ENCODE data around the gene TBC1D1. TPM values are rescaled to one million over a fixed set of nuclear protein-coding genes. Genes with fewer than 3 reads are reported as not detected.
"Not testable (repeated sequence)": the region's sequence is repeated elsewhere in the genome, so short reads cannot be mapped to it uniquely, and the experiment has no call there.

TBC1D1 gene
- total and polyA plus RNA-seq, 10 donors: 49.3 to 142 (median 95.5) TPM

DNA sequence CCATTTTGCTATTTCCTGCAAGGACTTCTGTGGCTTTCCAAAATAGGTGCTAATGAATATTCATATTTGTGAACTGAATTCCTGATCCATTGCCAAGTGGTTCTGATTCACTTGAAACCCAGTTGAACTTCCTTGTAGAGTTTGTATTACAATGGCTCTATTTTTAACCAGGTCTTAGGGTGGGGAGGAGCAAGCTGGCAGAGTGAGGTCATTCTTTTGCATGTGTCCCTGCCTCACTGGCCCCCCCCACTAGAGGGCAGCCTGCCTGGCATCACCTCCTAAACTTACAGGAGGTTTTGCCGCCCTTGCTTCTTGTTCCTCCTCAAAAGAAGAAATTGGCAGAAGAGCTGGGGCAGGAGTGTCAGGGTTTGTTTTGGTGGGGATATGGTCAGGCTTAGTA is 79.8 kb downstream of the TBC1D1 start:
- Histone ChIP-seq H3K4me3 (no peak overlapping the region), H3K9me3 (no peaks in the 10 kb centered on the region), H3K36me3 (no peaks in the 10 kb centered on the region), H3K4me1 (peaks cover 0 to 33% (median 15%) of the 10 kb centered on the region in 6 donors), H3K27ac (peak overlapping the region in 2 of 8 donors; percentile 12 to 13), H3K27me3 (replicated peaks in 1 of 7) (no peaks in the 10 kb centered on the region)
- TF ChIP-seq POLR2AphosphoS5 (IDR thresholded peaks at IDR 0.05) (peak in 1 of 3 donors; percentile 25), POLR2A (IDR thresholded peaks at IDR 0.05) (no peak)
- TF ChIP-seq, protein P1, sequence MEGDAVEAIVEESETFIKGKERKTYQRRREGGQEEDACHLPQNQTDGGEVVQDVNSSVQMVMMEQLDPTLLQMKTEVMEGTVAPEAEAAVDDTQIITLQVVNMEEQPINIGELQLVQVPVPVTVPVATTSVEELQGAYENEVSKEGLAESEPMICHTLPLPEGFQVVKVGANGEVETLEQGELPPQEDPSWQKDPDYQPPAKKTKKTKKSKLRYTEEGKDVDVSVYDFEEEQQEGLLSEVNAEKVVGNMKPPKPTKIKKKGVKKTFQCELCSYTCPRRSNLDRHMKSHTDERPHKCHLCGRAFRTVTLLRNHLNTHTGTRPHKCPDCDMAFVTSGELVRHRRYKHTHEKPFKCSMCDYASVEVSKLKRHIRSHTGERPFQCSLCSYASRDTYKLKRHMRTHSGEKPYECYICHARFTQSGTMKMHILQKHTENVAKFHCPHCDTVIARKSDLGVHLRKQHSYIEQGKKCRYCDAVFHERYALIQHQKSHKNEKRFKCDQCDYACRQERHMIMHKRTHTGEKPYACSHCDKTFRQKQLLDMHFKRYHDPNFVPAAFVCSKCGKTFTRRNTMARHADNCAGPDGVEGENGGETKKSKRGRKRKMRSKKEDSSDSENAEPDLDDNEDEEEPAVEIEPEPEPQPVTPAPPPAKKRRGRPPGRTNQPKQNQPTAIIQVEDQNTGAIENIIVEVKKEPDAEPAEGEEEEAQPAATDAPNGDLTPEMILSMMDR (IDR thresholded peaks at IDR 0.05 in 8 of 11, conservative IDR thresholded peaks at IDR 0.05 in 3 of 11): peak in 9 of 11 experiments; percentile 31 to 77 (median 63)
- 13 to 71% (median 30%) methylated on average over 1 of the region's 1 CpG for WGBS, 5 donors
- peak; percentile 89 for DNase-seq
- intact Hi-C loops (cut with DNase I; ENCODE audit: low total_unique reads): loop anchor here (10.0 kb wide), 2 partner anchors 54 to 166 kb away; no protein-coding TSS in a partner anchor

- Histone ChIP-seq H3K4me1 (peaks cover 0 to 29% (median 15%) of the 10 kb centered on the region in 6 donors), H3K4me3 (no peak overlapping the region), H3K27ac (no peak overlapping the region), H3K27me3 (replicated peaks in 1 of 7) (no peaks in the 10 kb centered on the region), H3K9me3 (no peaks in the 10 kb centered on the region), H3K36me3 (no peaks in the 10 kb centered on the region)
- no peak for DNase-seq
- intact Hi-C loops (cut with DNase I; ENCODE audit: low total_unique reads): loop anchor here (10.0 kb wide), 2 partner anchors 54 to 166 kb away; no protein-coding TSS in a partner anchor
- 94 to 98% (median 96%) methylated on average over 4 of the region's 4 CpGs for WGBS, 5 donors
- no peak for TF ChIP-seq POLR2A (IDR thresholded peaks at IDR 0.05)
- TF ChIP-seq, protein P1 (IDR thresholded peaks at IDR 0.05 in 8 of 11, conservative IDR thresholded peaks at IDR 0.05 in 3 of 11): no peak
- no peak for TF ChIP-seq POLR2AphosphoS5 (IDR thresholded peaks at IDR 0.05)
Measured at GRCh38 chr4:37971202-37971601, 80.3 kb downstream of the TBC1D1 start.

- no peaks in the 10 kb centered on the region for H3K36me3 ChIP-seq
- H3K4me3 ChIP-seq: no peak overlapping the region
- DNase-seq: no peak
- WGBS, 5 donors: 62 to 94% (median 90%) methylated on average over 3 of the region's 3 CpGs
- H3K9me3 ChIP-seq: no peaks in the 10 kb centered on the region
- H3K27me3 ChIP-seq (replicated peaks in 1 of 7): no peaks in the 10 kb centered on the region
- intact Hi-C loops (cut with DNase I; ENCODE audit: low total_unique reads): loop anchor here (10.0 kb wide), 2 partner anchors 51 to 169 kb away; no protein-coding TSS in a partner anchor
- peak overlapping the region in 2 of 8 donors; percentile 12 to 42 for H3K27ac ChIP-seq
- no peak for TF ChIP-seq POLR2A (IDR thresholded peaks at IDR 0.05)
- TF ChIP-seq POLR2AphosphoS5 (IDR thresholded peaks at IDR 0.05): no peak
- TF ChIP-seq, protein P1 (IDR thresholded peaks at IDR 0.05 in 8 of 11, conservative IDR thresholded peaks at IDR 0.05 in 3 of 11): no peak
- H3K4me1 ChIP-seq: peaks cover 3 to 31% (median 17%) of the 10 kb centered on the region in 6 donors
Measured at GRCh38 chr4:37973441-37973840, 82.6 kb downstream of the TBC1D1 start.

GRCh38 chr4:37975321-37975822 is 84.5 kb downstream of the TBC1D1 start:
- not testable (repeated sequence) for H3K36me3 ChIP-seq; H3K9me3 ChIP-seq; H3K27me3 ChIP-seq (replicated peaks in 1 of 7); DNase-seq; H3K4me3 ChIP-seq
- intact Hi-C loops (cut with DNase I; ENCODE audit: low total_unique reads): loop anchor here (10.0 kb wide), 2 partner anchors 49 to 171 kb away; no protein-coding TSS in a partner anchor
- Histone ChIP-seq H3K27ac (peak overlapping the region in 1 of 8 donors; percentile 96), H3K4me1 (peaks cover 14 to 43% (median 33%) of the 10 kb centered on the region in 6 donors)
- 84 to 96% (median 94%) methylated on average over 12 to 13 of the region's 13 CpGs for WGBS, 5 donors

Measured in spleen (tissue), 11 donors.